NB4 (cell line): ENCODE measurements around the gene CDSN.
"Not testable (repeated sequence)": the region's sequence is repeated elsewhere in the genome, so short reads cannot be mapped to it uniquely, and the experiment has no call there.

Experiments
- DNase-seq: peaks from one replicate; pipeline ENCODE4 v3.0.0; 2010; ENCODE audit warnings: low read depth
- H3K4me3 ChIP-seq: one replicate; pipeline ENCODE4 v1.5.1; 2011; ENCODE audit warnings: mild to moderate bottlenecking, low read depth, low read length, moderate library complexity
- MYC ChIP-seq: IDR thresholded peaks from 2 replicates; pipeline ENCODE4 v1.6.1; 2011; ENCODE audit warnings: low read depth, low read length
- POLR2A ChIP-seq: IDR thresholded peaks from 2 replicates; pipeline ENCODE4 v1.6.1; 2011; ENCODE audit warnings: mild to moderate bottlenecking; ENCODE audit not compliant: insufficient read length; ENCODE audit errors: extremely low read depth
- TF ChIP-seq, protein P1 (sequence below): IDR thresholded peaks from one replicate; pipeline ENCODE4 v1.5.1; 2012; ENCODE audit warnings: low read depth, low read length
- TF ChIP-seq, protein P2 (sequence below): IDR thresholded peaks from 2 replicates; pipeline ENCODE4 v1.6.1; 2011; ENCODE audit warnings: low read depth, low read length

CDSN gene, protein sequence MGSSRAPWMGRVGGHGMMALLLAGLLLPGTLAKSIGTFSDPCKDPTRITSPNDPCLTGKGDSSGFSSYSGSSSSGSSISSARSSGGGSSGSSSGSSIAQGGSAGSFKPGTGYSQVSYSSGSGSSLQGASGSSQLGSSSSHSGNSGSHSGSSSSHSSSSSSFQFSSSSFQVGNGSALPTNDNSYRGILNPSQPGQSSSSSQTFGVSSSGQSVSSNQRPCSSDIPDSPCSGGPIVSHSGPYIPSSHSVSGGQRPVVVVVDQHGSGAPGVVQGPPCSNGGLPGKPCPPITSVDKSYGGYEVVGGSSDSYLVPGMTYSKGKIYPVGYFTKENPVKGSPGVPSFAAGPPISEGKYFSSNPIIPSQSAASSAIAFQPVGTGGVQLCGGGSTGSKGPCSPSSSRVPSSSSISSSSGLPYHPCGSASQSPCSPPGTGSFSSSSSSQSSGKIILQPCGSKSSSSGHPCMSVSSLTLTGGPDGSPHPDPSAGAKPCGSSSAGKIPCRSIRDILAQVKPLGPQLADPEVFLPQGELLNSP

DNA sequence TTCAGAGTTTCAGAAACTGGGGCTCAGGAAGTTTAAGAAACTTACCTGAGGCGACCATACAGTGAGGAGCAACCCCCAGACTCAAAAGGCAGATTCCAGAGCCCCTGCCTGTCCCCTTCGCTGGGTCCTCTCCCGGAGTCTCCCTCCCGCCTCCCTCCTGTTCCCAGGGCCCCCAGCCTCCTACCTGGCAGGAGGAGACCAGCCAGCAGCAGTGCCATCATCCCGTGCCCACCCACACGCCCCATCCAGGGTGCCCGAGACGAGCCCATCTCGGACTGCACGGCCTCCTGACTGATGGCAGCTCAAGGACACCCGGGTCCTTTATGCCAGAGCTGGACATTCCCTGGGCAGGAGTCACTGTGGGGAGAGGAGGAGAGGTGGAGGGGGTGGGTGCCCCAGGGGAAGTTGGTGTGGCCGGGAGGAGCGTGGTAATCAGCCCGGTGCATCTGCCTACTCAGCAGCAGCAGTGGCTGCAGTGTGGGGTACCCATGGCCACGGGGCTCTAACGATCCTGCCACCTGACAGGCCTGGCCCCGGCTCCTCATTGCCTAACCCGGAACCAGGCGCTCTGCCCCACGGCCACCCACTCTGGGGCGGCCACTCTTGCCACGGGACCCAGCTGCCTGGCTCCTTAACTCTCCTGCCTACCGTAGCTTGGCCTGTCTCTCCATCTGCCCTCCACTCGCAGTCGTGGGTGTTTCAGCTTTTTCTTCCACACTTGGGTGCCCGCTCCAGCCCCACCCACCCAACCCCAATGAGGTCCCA is at the start of gene CDSN:
Gene CDSN (minus strand): TSS at position 296 of the 765 bp plus-strand sequence. CDS start 27 bp downstream, at position 269.
- DNase-seq, result no peak
- TF ChIP-seq, protein P1, sequence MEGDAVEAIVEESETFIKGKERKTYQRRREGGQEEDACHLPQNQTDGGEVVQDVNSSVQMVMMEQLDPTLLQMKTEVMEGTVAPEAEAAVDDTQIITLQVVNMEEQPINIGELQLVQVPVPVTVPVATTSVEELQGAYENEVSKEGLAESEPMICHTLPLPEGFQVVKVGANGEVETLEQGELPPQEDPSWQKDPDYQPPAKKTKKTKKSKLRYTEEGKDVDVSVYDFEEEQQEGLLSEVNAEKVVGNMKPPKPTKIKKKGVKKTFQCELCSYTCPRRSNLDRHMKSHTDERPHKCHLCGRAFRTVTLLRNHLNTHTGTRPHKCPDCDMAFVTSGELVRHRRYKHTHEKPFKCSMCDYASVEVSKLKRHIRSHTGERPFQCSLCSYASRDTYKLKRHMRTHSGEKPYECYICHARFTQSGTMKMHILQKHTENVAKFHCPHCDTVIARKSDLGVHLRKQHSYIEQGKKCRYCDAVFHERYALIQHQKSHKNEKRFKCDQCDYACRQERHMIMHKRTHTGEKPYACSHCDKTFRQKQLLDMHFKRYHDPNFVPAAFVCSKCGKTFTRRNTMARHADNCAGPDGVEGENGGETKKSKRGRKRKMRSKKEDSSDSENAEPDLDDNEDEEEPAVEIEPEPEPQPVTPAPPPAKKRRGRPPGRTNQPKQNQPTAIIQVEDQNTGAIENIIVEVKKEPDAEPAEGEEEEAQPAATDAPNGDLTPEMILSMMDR, result no peak
- TF ChIP-seq, protein P2, sequence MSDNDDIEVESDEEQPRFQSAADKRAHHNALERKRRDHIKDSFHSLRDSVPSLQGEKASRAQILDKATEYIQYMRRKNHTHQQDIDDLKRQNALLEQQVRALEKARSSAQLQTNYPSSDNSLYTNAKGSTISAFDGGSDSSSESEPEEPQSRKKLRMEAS, result no peak
- TF ChIP-seq MYC, result no peak
- no peak within 1 kb of the TSS for H3K4me3 ChIP-seq

DNA sequence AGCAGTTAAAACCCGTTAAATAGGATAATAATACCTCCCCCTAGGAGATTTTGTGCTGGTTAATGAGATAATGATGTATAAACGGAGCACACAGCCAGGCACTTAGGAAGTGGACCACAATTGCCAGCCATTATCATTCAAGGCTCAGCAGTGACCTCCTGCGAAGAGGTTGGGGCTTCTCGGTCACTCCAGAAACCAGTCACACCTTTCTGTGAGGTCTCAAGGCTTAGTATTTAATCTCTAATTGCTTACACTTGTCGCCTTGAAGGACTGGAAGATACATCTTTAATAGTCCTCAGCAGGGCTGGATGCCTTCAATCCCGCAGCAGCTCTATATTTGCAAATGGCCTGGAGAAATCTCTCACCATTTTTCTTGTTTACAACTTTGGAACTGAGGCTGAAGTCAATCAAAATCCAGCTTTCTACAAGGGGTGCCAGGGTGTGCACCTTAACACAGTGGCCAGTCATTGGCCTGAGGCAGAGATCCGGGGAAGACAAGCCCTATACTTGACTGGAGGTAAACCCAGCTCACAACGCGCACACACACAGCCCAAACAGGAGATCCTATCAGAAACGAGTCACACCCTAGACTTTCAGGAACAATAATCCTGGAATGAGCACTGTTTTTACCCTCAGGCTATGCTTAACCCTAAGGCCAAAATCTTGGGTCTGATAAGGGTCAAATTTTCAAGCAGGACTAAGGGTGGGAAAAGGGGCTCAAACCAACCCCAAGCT is 49.0 kb upstream of the CDSN start:
- H3K4me3 ChIP-seq, result no peak overlapping the region
- no peak for DNase-seq
- TF ChIP-seq, protein P1, result no peak
- TF ChIP-seq, protein P2, result no peak
- no peak for TF ChIP-seq MYC
- no peak for TF ChIP-seq POLR2A

GRCh38 chr6:31168606-31169005 is 48.4 kb upstream of the CDSN start:
- no peak for DNase-seq
- no peak for TF ChIP-seq MYC
- TF ChIP-seq, protein P1, result no peak
- no peak for TF ChIP-seq POLR2A
- TF ChIP-seq, protein P2, result no peak
- no peak overlapping the region for H3K4me3 ChIP-seq

DNA sequence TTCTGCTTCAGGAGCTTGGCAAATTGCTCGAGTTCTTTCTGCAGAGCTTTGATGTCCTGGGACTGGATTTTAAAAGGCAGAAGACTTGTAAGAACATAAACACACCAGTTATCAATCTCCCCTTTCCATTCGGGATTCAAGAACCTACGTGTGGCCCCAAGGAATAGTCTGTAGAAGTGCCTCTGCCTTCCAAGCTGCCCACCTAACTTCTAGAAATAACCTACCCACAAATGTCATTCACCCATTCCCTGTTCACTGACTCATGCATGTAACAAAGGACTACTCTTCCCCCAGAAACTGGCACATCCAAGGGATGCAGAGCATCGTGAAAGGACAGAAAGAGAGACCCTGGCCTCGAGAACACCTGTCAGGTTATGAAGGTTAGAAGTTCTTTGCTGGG is 45.7 kb upstream of the CDSN start:
- no peak overlapping the region for H3K4me3 ChIP-seq
- no peak for DNase-seq
- TF ChIP-seq, protein P1, result no peak
- TF ChIP-seq, protein P2, result no peak
- TF ChIP-seq POLR2A, result no peak
- no peak for TF ChIP-seq MYC

DNA sequence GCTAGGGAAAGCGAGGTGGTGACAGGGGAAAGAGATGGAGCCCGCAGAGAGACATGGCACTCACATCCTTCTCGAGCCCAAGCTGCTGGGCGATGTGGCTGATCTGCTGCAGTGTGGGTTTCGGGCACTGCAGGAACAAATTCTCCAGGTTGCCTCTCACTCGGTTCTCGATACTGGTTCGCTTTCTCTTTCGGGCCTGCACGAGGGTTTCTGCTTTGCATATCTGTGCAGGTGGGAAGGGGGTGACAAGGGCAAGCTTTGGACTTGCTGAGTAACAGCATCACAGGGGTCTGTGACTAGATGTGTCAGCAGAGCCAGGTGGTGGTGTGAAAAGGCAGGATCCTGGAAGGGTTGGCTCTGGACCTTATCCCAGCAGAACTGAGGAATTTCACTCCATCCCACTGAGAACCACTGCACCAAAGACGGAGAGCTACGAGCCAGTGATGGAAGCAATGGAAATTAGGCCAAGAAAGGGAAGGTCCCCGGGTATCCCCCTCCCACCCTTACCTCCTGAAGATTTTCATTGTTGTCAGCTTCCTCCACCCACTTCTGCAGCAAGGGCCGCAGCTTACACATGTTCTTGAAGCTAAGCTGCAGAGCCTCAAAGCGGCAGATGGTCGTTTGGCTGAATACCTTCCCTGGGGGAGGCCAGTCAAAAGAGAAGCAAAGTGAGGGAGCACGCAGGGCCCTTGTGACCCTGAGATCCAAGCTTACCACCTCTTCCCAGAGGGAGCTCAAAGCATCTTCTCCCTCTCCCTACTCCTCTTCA is 45.0 kb upstream of the CDSN start:
- not testable (repeated sequence) for H3K4me3 ChIP-seq, DNase-seq

GRCh38 chr6:31164475-31165063 is 44.3 kb upstream of the CDSN start:
- H3K4me3 ChIP-seq, DNase-seq: not testable (repeated sequence)
